ENCODE results near the gene NEK1.
"Not testable (repeated sequence)": the region's sequence is repeated elsewhere in the genome, so short reads cannot be mapped to it uniquely, and the experiment has no call there.

The NEK1 gene

DNA sequence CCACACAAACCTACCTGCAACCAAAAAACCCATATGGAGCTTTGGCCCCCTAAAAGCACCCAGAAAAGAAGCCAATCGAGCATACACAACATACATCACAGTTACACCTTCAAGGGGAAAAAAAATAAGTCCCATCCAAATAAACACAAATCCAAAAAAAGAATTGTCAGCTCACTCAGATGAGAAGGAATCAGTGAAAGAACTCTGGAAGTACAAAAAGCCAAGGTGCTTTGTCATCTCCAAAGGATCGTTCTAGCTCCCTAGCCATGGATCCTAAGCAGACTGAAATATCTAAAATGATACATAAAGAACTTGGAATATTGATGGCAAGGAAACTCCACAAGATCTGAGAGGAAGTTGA, 119.2 kb downstream of the NEK1 start:
- Histone ChIP-seq H3K9me3 (ENCODE audit: control insufficient read depth, insufficient read depth, low read length) (no peaks in the 10 kb centered on the region), H3K4me3 (ENCODE audit: low read depth, low read length) (no peak overlapping the region), H3K27ac (ENCODE audit: low read depth, low read length) (no peak overlapping the region), H3K4me1 (ENCODE audit: control insufficient read depth, insufficient read depth, low read length) (no peaks in the 10 kb centered on the region), H3K9ac (ENCODE audit: low read depth, low read length) (no peak overlapping the region), H3K27me3 (ENCODE audit: control insufficient read depth, insufficient read depth, low read length) (no peaks in the 10 kb centered on the region), H3K36me3 (ENCODE audit: control insufficient read depth, insufficient read depth, low read length) (no peaks in the 10 kb centered on the region)

DNA sequence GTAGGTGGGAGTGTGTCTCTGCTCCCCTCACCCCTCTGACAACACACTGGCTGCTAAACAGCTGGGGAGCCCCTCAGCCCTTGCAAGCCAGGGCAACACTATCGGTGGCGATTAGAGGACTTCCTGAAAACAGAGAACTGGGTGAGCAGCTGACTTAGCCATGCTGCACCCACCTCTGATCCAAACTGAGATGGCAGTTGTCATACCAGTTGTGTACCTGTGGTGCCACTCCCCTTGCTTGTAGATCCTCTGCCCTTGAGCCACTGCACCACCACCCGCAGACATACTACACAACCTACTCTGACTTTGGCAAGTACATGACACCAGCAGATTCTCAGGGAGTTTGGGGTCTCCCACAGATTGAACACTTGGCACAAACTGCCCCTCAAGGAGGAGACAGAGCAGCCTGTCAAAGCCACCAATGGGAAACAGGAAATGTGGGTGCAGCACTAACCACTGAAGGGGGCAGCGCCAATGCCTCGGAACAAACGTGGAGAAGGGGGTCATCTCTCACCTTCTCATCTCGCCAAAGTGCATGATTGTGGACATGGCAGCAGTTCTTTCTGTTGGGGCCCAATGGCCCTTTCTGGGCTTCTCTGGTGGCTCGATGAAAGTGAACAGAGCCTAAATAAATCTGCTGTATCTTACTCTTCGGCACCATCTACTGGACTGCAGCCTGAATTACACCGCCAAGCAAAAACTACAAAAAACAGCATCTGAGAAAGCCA, 119.8 kb downstream of the NEK1 start:
- H3K9ac ChIP-seq (ENCODE audit: low read depth, low read length) = no peak overlapping the region

DNA sequence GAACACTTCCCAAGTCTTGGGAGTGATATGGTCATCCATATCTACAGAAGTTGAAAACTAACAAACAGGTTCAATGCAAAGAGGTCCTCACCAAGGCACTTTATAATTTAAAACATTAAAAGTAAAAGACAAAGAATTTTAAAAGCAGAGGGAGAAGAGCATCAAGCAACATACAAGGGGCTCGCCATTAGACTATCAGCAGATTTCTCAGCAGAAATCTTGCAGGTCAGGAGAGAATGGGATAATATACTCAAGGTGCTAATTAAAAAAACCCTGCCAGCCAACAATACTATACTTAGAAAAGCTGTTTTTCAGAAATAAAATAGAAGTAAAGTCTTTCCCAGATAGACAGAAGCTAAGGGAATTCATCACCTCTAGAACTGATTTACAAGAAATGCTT, 121.2 kb downstream of the NEK1 start:
- H3K4me1 ChIP-seq (ENCODE audit: control insufficient read depth, insufficient read depth, low read length) = no peaks in the 10 kb centered on the region
- no peak overlapping the region for H3K27ac ChIP-seq (ENCODE audit: low read depth, low read length)
- H3K9ac ChIP-seq (ENCODE audit: low read depth, low read length) = no peak overlapping the region
- no peaks in the 10 kb centered on the region for H3K36me3 ChIP-seq (ENCODE audit: control insufficient read depth, insufficient read depth, low read length)
- no peak overlapping the region for H3K4me3 ChIP-seq (ENCODE audit: low read depth, low read length)
- no peaks in the 10 kb centered on the region for H3K9me3 ChIP-seq (ENCODE audit: control insufficient read depth, insufficient read depth, low read length)
- H3K27me3 ChIP-seq (ENCODE audit: control insufficient read depth, insufficient read depth, low read length) = no peaks in the 10 kb centered on the region

More for the DNA sequence above, 119.8 kb downstream of the NEK1 start:
- Histone ChIP-seq H3K4me1 (ENCODE audit: control insufficient read depth, insufficient read depth, low read length) (no peaks in the 10 kb centered on the region), H3K9me3 (ENCODE audit: control insufficient read depth, insufficient read depth, low read length) (no peaks in the 10 kb centered on the region), H3K27ac (ENCODE audit: low read depth, low read length) (no peak overlapping the region), H3K4me3 (ENCODE audit: low read depth, low read length) (no peak overlapping the region), H3K27me3 (ENCODE audit: control insufficient read depth, insufficient read depth, low read length) (no peaks in the 10 kb centered on the region), H3K36me3 (ENCODE audit: control insufficient read depth, insufficient read depth, low read length) (no peaks in the 10 kb centered on the region)

DNA sequence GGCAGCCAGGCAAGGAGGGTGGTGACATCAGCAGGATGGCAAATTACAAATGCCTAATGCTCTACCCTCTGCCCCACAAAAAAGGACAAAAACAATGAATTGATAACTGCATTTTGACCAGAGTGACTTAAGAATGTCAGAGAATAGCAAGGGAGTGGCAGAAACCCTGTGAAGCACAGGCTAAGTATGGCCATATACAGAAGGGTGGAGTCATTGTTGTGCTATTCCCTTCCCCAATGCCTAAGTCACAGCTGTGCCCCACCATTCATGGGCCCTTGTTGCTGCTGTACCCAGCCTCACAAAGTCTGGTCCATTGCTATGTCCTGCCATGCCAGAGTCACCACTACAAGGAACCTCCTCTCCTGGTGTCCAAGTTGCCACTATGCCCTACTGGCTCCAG, 123.1 kb downstream of the NEK1 start:
- Histone ChIP-seq H3K9me3 (ENCODE audit: control insufficient read depth, insufficient read depth, low read length) (no peaks in the 10 kb centered on the region), H3K27me3 (ENCODE audit: control insufficient read depth, insufficient read depth, low read length) (no peaks in the 10 kb centered on the region), H3K27ac (ENCODE audit: low read depth, low read length) (no peak overlapping the region), H3K4me3 (ENCODE audit: low read depth, low read length) (no peak overlapping the region), H3K9ac (ENCODE audit: low read depth, low read length) (no peak overlapping the region), H3K36me3 (ENCODE audit: control insufficient read depth, insufficient read depth, low read length) (no peaks in the 10 kb centered on the region), H3K4me1 (ENCODE audit: control insufficient read depth, insufficient read depth, low read length) (no peaks in the 10 kb centered on the region)

DNA sequence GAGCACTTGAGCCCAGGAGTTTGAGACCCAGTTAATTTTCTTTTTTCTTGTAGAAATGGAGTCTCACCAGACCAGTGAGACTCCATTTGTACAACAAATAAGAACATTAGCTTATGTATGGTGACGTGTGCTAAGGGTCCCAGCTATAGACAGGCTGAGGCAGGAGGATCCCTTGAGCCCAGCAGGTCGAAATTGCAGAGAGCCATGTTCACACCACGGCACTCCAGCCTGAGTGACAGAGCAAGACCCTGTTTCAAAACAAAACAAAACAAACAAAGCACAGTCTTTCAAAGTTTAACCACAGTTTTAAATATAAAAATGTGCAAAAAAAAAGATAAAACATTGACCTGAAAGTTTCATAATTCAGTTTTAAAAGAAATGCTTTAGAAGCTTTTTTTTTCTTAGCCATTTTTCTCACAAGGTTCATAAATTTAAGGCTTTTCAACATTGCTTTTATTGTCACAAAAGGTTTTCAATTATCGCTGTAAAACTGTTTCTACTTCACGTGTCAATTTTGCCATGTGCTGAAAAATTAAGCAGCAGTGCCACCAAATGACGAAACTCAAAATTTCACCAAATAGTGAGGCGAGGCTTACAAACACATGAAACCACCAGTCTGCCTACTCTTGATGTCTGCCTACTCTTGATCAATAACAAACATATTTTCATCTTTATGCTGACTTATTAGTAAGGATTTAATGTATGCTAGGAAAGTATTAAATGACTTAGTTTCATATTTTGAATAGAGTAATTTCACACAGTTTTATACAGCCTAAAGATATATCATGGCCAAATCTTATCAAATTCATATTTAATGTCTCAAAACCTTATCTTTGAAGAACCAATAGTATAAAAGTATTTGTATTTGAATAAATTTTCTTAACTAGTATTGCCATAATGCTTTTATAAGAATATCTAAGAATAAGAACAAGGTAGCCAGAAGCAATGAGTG, 126.3 kb downstream of the NEK1 start:
- Histone ChIP-seq H3K4me1 (ENCODE audit: control insufficient read depth, insufficient read depth, low read length) (no peaks in the 10 kb centered on the region), H3K9me3 (ENCODE audit: control insufficient read depth, insufficient read depth, low read length) (no peaks in the 10 kb centered on the region), H3K36me3 (ENCODE audit: control insufficient read depth, insufficient read depth, low read length) (no peaks in the 10 kb centered on the region), H3K9ac (ENCODE audit: low read depth, low read length) (no peak overlapping the region), H3K4me3 (ENCODE audit: low read depth, low read length) (no peak overlapping the region), H3K27me3 (ENCODE audit: control insufficient read depth, insufficient read depth, low read length) (no peaks in the 10 kb centered on the region), H3K27ac (ENCODE audit: low read depth, low read length) (no peak overlapping the region)

DNA sequence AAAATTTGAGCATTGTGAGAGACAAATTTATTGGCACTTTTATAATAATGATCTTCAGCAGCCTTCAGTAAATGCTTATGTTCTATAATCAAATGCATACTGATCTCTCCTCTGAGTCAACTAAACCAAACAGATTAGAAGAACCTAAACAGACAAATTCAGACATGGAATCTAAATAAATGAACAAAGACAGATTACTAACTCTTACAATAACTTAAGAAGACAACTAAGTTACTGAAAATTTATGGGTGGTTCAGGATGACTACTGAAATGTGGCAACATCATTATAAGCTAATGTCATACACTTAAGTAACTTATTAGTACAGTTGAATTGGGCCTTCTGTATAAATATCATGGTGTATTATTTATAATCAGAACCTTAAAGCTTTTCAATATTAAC, 127.3 kb downstream of the NEK1 start:
- Histone ChIP-seq H3K9me3 (ENCODE audit: control insufficient read depth, insufficient read depth, low read length) (no peaks in the 10 kb centered on the region), H3K9ac (ENCODE audit: low read depth, low read length) (no peak overlapping the region), H3K27me3 (ENCODE audit: control insufficient read depth, insufficient read depth, low read length) (no peaks in the 10 kb centered on the region), H3K27ac (ENCODE audit: low read depth, low read length) (no peak overlapping the region), H3K4me3 (ENCODE audit: low read depth, low read length) (no peak overlapping the region), H3K4me1 (ENCODE audit: control insufficient read depth, insufficient read depth, low read length) (no peaks in the 10 kb centered on the region), H3K36me3 (ENCODE audit: control insufficient read depth, insufficient read depth, low read length) (no peaks in the 10 kb centered on the region)

DNA sequence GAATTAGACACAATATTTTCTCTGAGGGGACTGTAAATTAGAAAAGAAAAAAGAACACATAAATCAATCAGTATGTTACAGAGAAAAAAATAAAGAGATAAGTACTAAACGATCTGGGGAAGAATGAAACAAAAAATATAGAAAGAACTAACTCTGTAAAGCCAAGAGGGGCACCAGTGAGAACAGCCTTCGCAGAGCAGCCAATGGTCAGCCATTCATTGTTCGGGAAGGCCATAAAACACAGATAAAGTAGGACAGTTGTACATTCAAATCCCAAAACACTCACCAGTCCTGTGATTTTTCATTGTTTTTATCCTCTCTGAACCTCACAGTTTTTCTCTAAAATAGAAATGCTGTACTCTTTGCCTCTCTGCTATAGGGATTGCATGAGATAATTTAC, 127.9 kb downstream of the NEK1 start:
- H3K36me3 ChIP-seq (ENCODE audit: control insufficient read depth, insufficient read depth, low read length) = no peaks in the 10 kb centered on the region
- no peaks in the 10 kb centered on the region for H3K4me1 ChIP-seq (ENCODE audit: control insufficient read depth, insufficient read depth, low read length)
- no peak overlapping the region for H3K9ac ChIP-seq (ENCODE audit: low read depth, low read length)
- no peaks in the 10 kb centered on the region for H3K27me3 ChIP-seq (ENCODE audit: control insufficient read depth, insufficient read depth, low read length)
- H3K4me3 ChIP-seq (ENCODE audit: low read depth, low read length) = no peak overlapping the region
- no peak overlapping the region for H3K27ac ChIP-seq (ENCODE audit: low read depth, low read length)
- no peaks in the 10 kb centered on the region for H3K9me3 ChIP-seq (ENCODE audit: control insufficient read depth, insufficient read depth, low read length)

DNA sequence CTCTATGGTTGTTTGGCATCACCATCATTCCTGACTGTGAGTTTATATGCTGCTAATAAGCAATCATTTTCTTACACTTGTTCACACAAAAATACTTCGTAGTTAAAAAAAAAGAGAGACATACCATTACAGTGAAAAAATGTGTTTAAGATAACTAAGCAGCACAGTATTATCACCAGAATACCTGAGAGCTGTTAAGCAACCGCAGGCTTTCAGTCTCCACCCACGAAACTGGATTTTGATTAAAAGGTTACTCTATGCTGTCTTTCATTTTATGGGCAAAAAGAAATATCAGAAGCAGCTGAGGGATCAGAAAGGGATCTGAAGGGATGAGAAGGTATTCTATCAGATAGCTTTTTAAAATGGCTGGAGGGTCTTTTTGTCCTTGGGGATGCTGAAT, 148.3 kb downstream of the NEK1 start:
- H3K4me1 ChIP-seq (ENCODE audit: control insufficient read depth, insufficient read depth, low read length) = no peaks in the 10 kb centered on the region
- H3K36me3 ChIP-seq (ENCODE audit: control insufficient read depth, insufficient read depth, low read length) = no peaks in the 10 kb centered on the region
- H3K9me3 ChIP-seq (ENCODE audit: control insufficient read depth, insufficient read depth, low read length) = no peaks in the 10 kb centered on the region; the same call in 1 of the 2 replicates
- no peak overlapping the region for H3K4me3 ChIP-seq (ENCODE audit: low read depth, low read length)
- no peak overlapping the region for H3K9ac ChIP-seq (ENCODE audit: low read depth, low read length)
- H3K27me3 ChIP-seq (ENCODE audit: control insufficient read depth, insufficient read depth, low read length) = no peaks in the 10 kb centered on the region
- no peak overlapping the region for H3K27ac ChIP-seq (ENCODE audit: low read depth, low read length)

DNA sequence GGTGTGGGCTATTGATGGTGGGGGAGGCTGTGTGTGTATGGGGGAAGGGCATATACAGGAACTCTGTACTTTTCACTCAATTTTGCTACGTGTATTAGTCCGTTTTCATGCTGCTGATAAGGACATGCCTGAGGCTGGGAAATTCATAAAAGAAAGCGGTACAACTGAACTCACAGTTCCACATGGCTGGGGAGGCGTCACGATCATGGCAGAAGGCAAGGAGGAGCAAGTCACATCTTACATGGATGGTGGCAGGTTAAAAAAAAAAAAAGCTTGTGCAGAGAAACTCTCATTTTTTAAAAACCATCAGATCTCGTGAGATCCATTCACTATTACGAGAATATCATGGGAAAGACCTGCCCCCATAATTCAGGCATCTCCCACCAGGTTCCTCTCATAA, 152.3 kb downstream of the NEK1 start:
- H3K27me3 ChIP-seq (ENCODE audit: control insufficient read depth, insufficient read depth, low read length) = no peaks in the 10 kb centered on the region

DNA sequence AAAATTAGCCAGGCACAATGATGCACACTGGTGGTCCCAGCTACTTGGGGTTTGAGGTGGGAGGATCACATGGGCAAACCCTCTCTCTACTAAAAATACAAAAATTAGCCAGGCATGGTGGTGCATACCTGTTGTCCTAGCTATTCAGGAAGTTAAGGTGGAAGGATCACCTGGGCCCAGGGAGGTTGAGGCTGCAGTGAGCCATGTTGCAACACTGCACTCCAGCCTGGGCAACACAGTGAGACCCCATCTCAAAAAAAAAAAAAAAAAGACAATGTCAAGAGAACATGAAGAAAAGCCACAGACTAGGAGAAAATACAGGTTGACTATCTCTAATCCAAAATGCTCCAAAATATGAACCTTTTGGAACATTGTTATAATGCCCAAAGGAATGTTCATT, 153.8 kb downstream of the NEK1 start:
- Histone ChIP-seq H3K4me3 (ENCODE audit: low read depth, low read length) (no peak overlapping the region), H3K9me3 (ENCODE audit: control insufficient read depth, insufficient read depth, low read length) (no peaks in the 10 kb centered on the region; the same call in 1 of the 2 replicates), H3K9ac (ENCODE audit: low read depth, low read length) (no peak overlapping the region), H3K4me1 (ENCODE audit: control insufficient read depth, insufficient read depth, low read length) (no peaks in the 10 kb centered on the region), H3K27me3 (ENCODE audit: control insufficient read depth, insufficient read depth, low read length) (no peaks in the 10 kb centered on the region), H3K27ac (ENCODE audit: low read depth, low read length) (no peak overlapping the region), H3K36me3 (ENCODE audit: control insufficient read depth, insufficient read depth, low read length) (no peaks in the 10 kb centered on the region)

More for the DNA sequence above, 152.3 kb downstream of the NEK1 start:
- Histone ChIP-seq H3K27ac (ENCODE audit: low read depth, low read length) (no peak overlapping the region), H3K36me3 (ENCODE audit: control insufficient read depth, insufficient read depth, low read length) (no peaks in the 10 kb centered on the region), H3K9ac (ENCODE audit: low read depth, low read length) (no peak overlapping the region), H3K9me3 (ENCODE audit: control insufficient read depth, insufficient read depth, low read length) (no peaks in the 10 kb centered on the region; the same call in 1 of the 2 replicates), H3K4me1 (ENCODE audit: control insufficient read depth, insufficient read depth, low read length) (no peaks in the 10 kb centered on the region), H3K4me3 (ENCODE audit: low read depth, low read length) (no peak overlapping the region)

DNA sequence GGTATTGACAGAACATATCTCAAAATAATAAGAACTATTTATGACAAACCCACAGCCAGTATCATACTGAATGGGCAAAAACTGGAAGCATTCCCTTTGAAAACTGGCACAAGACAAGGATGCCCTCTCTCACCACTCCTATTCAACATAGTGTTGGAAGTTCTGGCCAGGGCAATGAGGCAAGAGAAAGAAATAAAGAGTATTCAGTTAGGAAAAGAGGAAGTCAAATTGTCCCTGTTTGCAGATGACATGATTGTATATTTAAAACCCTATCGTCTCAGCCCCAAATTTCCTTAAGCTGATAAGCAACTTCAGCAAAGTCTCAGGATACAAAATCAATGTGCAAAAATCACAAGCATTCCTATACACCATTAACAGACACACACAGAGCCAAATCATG, 159.7 kb downstream of the NEK1 start:
- H3K27ac ChIP-seq (ENCODE audit: low read depth, low read length); H3K9me3 ChIP-seq (ENCODE audit: control insufficient read depth, insufficient read depth, low read length); H3K36me3 ChIP-seq (ENCODE audit: control insufficient read depth, insufficient read depth, low read length); H3K27me3 ChIP-seq (ENCODE audit: control insufficient read depth, insufficient read depth, low read length); H3K4me1 ChIP-seq (ENCODE audit: control insufficient read depth, insufficient read depth, low read length); H3K4me3 ChIP-seq (ENCODE audit: low read depth, low read length); H3K9ac ChIP-seq (ENCODE audit: low read depth, low read length): not testable (repeated sequence)

All from HUES48 (cell line).